Stimulated activated CD4-positive, alpha-beta T cell treated with anti-CD3 and anti-CD28 coated beads, TNF-alpha, amount 100 ng/mL, for 4 hours (primary cell): ENCODE data around the gene ATP5PD.
"Not testable (repeated sequence)": the region's sequence is repeated elsewhere in the genome, so short reads cannot be mapped to it uniquely, and the experiment has no call there.

Experiments used
- DNase-seq, 3 experiments: peaks; one replicate each; pipeline ENCODE4 v3.0.0-alpha.2; 2020; ENCODE audit warnings: low read depth in 3 of 3

Gene ATP5PD

GRCh38 chr17:75020331-75021110 lies 26.2 kb downstream of the ATP5PD start:
- no peak for DNase-seq

GRCh38 chr17:75019710-75020109 lies 27.1 kb downstream of the ATP5PD start:
- DNase-seq = no peak

GRCh38 chr17:75019146-75019545 lies 27.6 kb downstream of the ATP5PD start:
- DNase-seq = no peak

- no peak for DNase-seq
Measured at GRCh38 chr17:75013092-75013559, 33.6 kb downstream of the ATP5PD start.

GRCh38 chr17:75012346-75013091 lies 34.2 kb downstream of the ATP5PD start, which contains the start of gene MRPL58:
Gene MRPL58, plus strand, starts transcription at chr17:75012670. Its CDS starts 17 bp downstream, at chr17:75012687.
- DNase-seq = peak; percentile 63 to 66 (median 65)

- no peak for DNase-seq
Measured at GRCh38 chr17:75012096-75012345, 34.7 kb downstream of the ATP5PD start.

GRCh38 chr17:75011401-75012095 lies 35.2 kb downstream of the ATP5PD start:
- DNase-seq = no peak

GRCh38 chr17:75010683-75011400 lies 35.9 kb downstream of the ATP5PD start:
- DNase-seq = no peak

GRCh38 chr17:75009139-75009724 lies 37.5 kb downstream of the ATP5PD start:
- DNase-seq = no peak

GRCh38 chr17:75008373-75008772 lies 38.4 kb downstream of the ATP5PD start:
- DNase-seq = no peak

- DNase-seq = no peak
Measured at GRCh38 chr17:75006653-75007052, 40.1 kb downstream of the ATP5PD start.

GRCh38 chr17:75006084-75006483 lies 40.7 kb downstream of the ATP5PD start:
- DNase-seq = not testable (repeated sequence)

- no peak for DNase-seq
Measured at GRCh38 chr17:75005291-75005690, 41.5 kb downstream of the ATP5PD start.

- DNase-seq = no peak
Measured at GRCh38 chr17:75004371-75004770, 42.4 kb downstream of the ATP5PD start.

GRCh38 chr17:75003957-75004355 lies 42.8 kb downstream of the ATP5PD start:
- no peak for DNase-seq

GRCh38 chr17:75003070-75003956 lies 43.5 kb downstream of the ATP5PD start:
- DNase-seq = no peak

GRCh38 chr17:75001915-75002843 lies 44.6 kb downstream of the ATP5PD start:
- DNase-seq = no peak

GRCh38 chr17:74999523-74999922 lies 47.2 kb downstream of the ATP5PD start:
- no peak for DNase-seq

GRCh38 chr17:74998783-74999182 lies 48.0 kb downstream of the ATP5PD start:
- DNase-seq = no peak
